Esophagus squamous epithelium (tissue), 5 donors: ENCODE data around the gene PRMT5. TPM values are rescaled to one million over a fixed set of nuclear protein-coding genes. Genes with fewer than 3 reads are reported as not detected.

Source experiments
- DNase-seq: peaks from one replicate; lab custom pipeline; 2025; lab: John Stamatoyannopoulos, UW
- H3K27ac ChIP-seq, 4 donors: fragments of 200-600 bp; sonication (generic); one replicate each; pipeline ENCODE4 v1.5.1; 2016 to 2019; ENCODE audit warnings: mild to moderate bottlenecking in 1 of 4
- H3K27me3 ChIP-seq, 4 donors: fragments of 200-600 bp; sonication (generic); 1 replicate in 3 of 4; 2 replicates in 1 of 4; pipeline versions ENCODE4 v1.5.1 to v1.6.0; 2017 to 2021; ENCODE audit warnings: antibody characterized with exemption in 1 of 4
- H3K36me3 ChIP-seq, 3 donors: fragments of 200-600 bp; sonication (generic); one replicate each; pipeline ENCODE4 v1.5.1; 2016 to 2019
- H3K4me1 ChIP-seq, 3 donors: fragments of 200-600 bp; sonication (generic); one replicate each; pipeline ENCODE4 v1.5.1; 2017 to 2019
- H3K4me3 ChIP-seq, 4 donors: fragments of 200-600 bp; sonication (generic); 1 replicate in 3 of 4; 2 replicates in 1 of 4; pipeline ENCODE4 v1.5.1; 2016 to 2019; ENCODE audit warnings: mild to moderate bottlenecking in 2 of 4, moderate library complexity in 1 of 4
- H3K9me3 ChIP-seq, 3 donors: fragments of 200-600 bp; sonication (generic); one replicate each; pipeline ENCODE4 v1.5.1; 2016 to 2019
- CTCF ChIP-seq, 6 experiments: fragments of 450-650 bp in 4 of 6; fragments of 200-600 bp in 2 of 6; sonication (generic) in 2 of 6; IDR thresholded peaks; one replicate each; pipeline ENCODE4 v1.5.1; 2016 to 2019; ENCODE audit warnings: antibody characterized with exemption in 6 of 6, mild to moderate bottlenecking in 4 of 6, moderate library complexity in 4 of 6
- POLR2A ChIP-seq, 4 donors: fragments of 450-650 bp; IDR thresholded peaks; one replicate each; pipeline ENCODE4 v1.6.1; 2017; ENCODE audit warnings: antibody characterized with exemption in 4 of 4, mild to moderate bottlenecking in 4 of 4, moderate library complexity in 3 of 4
- WGBS, 2 donors: methylation state at CpG; one replicate each; pipeline ENCODE4 v1.1.5; 2018; 5-methylcytosine and 5-hydroxymethylcytosine counted together
- intact Hi-C: fragments of 100-400 bp; cut with DNase I; formaldehyde crosslinking; loops from one replicate; pipeline ENCODE4 v1.15.0; 2022
- total RNA-seq, 4 donors: library from RNA; depleted of rRNA; stranded (reverse); fragments of >200 nt; gene quantifications; one replicate each; pipeline ENCODE4 v1.1.0, GENCODE V29; 2016
- donor health status: DM: yes; HTN: yes; CAD: no.

Gene PRMT5
- total RNA-seq, 4 donors from 2014 or later = 36.5 to 75.0 (median 66.1) TPM

- H3K27me3 ChIP-seq = no peaks in the 10 kb centered on the region
- no peaks in the 10 kb centered on the region for H3K9me3 ChIP-seq
- no peak overlapping the region for H3K27ac ChIP-seq
- intact Hi-C loops = no loop called here
- no peak for TF ChIP-seq POLR2A (IDR thresholded peaks at IDR 0.05)
- TF ChIP-seq CTCF (IDR thresholded peaks at IDR 0.05) = no peak
- no peak for DNase-seq
- whole genome bisulfite sequencing, 2 donors = 75 to 78% methylated on average over 1 of the region's 1 CpG
- no peaks in the 10 kb centered on the region for H3K36me3 ChIP-seq
- H3K4me3 ChIP-seq = no peak overlapping the region
- H3K4me1 ChIP-seq = peaks cover 15 to 50% (median 21%) of the 10 kb centered on the region in 3 donors
These were observed 38.8 kb downstream of the PRMT5 start for GRCh38 chr14:22890416-22890815.

GRCh38 chr14:22888662-22889061 lies 40.5 kb downstream of the PRMT5 start:
- H3K27ac ChIP-seq = peak overlapping the region in 2 of 4 donors; percentile 81 to 92
- TF ChIP-seq POLR2A (IDR thresholded peaks at IDR 0.05) (no peak), CTCF (IDR thresholded peaks at IDR 0.05) (no peak)
- H3K9me3 ChIP-seq = no peaks in the 10 kb centered on the region
- H3K27me3 ChIP-seq = no peaks in the 10 kb centered on the region
- peaks cover 15 to 50% (median 21%) of the 10 kb centered on the region in 3 donors for H3K4me1 ChIP-seq
- DNase-seq = no peak
- intact Hi-C loops = no loop called here
- no peaks in the 10 kb centered on the region for H3K36me3 ChIP-seq
- WGBS, 2 donors = 44% methylated on average over 4 of the region's 4 CpGs; no CpG with 5 or more reads in 1 of the 2 donors
- H3K4me3 ChIP-seq = no peak overlapping the region

- Histone ChIP-seq H3K27ac (peak overlapping the region; percentile 77 to 92 (median 84)), H3K4me1 (peaks cover 19 to 56% (median 21%) of the 10 kb centered on the region in 3 donors), H3K36me3 (no peaks in the 10 kb centered on the region), H3K9me3 (no peaks in the 10 kb centered on the region), H3K27me3 (no peaks in the 10 kb centered on the region), H3K4me3 (peak overlapping the region; percentile 48 to 70 (median 56))
- no CpG with 5 or more reads among the region's 5 CpGs for WGBS, 2 donors
- no peak for DNase-seq
- intact Hi-C loops = no loop called here
- no peak for TF ChIP-seq POLR2A (IDR thresholded peaks at IDR 0.05)
- no peak for TF ChIP-seq CTCF (IDR thresholded peaks at IDR 0.05)
These were observed 41.2 kb downstream of the PRMT5 start for GRCh38 chr14:22887990-22888378.

GRCh38 chr14:22887260-22887989 lies 41.8 kb downstream of the PRMT5 start:
- peak overlapping the region; percentile 48 to 70 (median 56) for H3K4me3 ChIP-seq
- no peaks in the 10 kb centered on the region for H3K9me3 ChIP-seq
- TF ChIP-seq POLR2A (IDR thresholded peaks at IDR 0.05) = peak in 1 of 4 donors; percentile 12
- TF ChIP-seq CTCF (IDR thresholded peaks at IDR 0.05) = no peak
- no peaks in the 10 kb centered on the region for H3K27me3 ChIP-seq
- H3K36me3 ChIP-seq = no peaks in the 10 kb centered on the region
- peaks cover 19 to 62% (median 21%) of the 10 kb centered on the region in 3 donors for H3K4me1 ChIP-seq
- DNase-seq = no peak
- intact Hi-C loops = no loop called here
- 9 to 13% methylated on average over 9 to 11 of the region's 11 CpGs for WGBS, 2 donors
- H3K27ac ChIP-seq = peak overlapping the region; percentile 77 to 92 (median 84)

- DNase-seq = no peak
- intact Hi-C loops = no loop called here
- TF ChIP-seq CTCF (IDR thresholded peaks at IDR 0.05) = peak in 2 of 6 experiments; percentile 5 to 23
- peak in 1 of 4 donors; percentile 37 for TF ChIP-seq POLR2A (IDR thresholded peaks at IDR 0.05)
- peak overlapping the region; percentile 77 to 92 (median 84) for H3K27ac ChIP-seq
- WGBS, 2 donors = 6 to 8% methylated on average over 14 to 24 of the region's 77 CpGs
- peak overlapping the region; percentile 48 to 70 (median 56) for H3K4me3 ChIP-seq
- no peaks in the 10 kb centered on the region for H3K9me3 ChIP-seq
- peaks cover 19 to 70% (median 21%) of the 10 kb centered on the region in 3 donors for H3K4me1 ChIP-seq
- no peaks in the 10 kb centered on the region for H3K36me3 ChIP-seq
- no peaks in the 10 kb centered on the region for H3K27me3 ChIP-seq
These were observed 42.5 kb downstream of the PRMT5 start for GRCh38 chr14:22886500-22887259.
